SK-N-SH treated with all-trans-retinoic acid at 6 μM for 48 hours (cell line): Measurements from ENCODE around the gene B4GALT1.

ENCODE experiments used
- CSDC2 ChIP-seq: fragments of 250-450 bp; sonication (Bioruptor Pico); IDR thresholded peaks from 2 replicates; pipeline ENCODE4 v1.5.0; 2020; ENCODE audit warnings: mild to moderate bottlenecking, moderate library complexity
- CSRNP3 ChIP-seq: fragments of 250-450 bp; sonication (Bioruptor Pico); IDR thresholded peaks from 2 replicates; pipeline ENCODE4 v1.5.1; 2021; ENCODE audit warnings: mild to moderate bottlenecking, moderate library complexity
- PATZ1 ChIP-seq: fragments of 250-450 bp; sonication (Bioruptor Pico); IDR thresholded peaks from 2 replicates; pipeline ENCODE4 v1.8.0; 2020; ENCODE audit warnings: mild to moderate bottlenecking, moderate library complexity, borderline replicate concordance
- POU6F1 ChIP-seq: fragments of 250-450 bp; sonication (Bioruptor Pico); IDR thresholded peaks from 2 replicates; pipeline ENCODE4 v1.8.0; 2021; ENCODE audit warnings: low read depth, mild to moderate bottlenecking, moderate library complexity, borderline replicate concordance
- RARB ChIP-seq: fragments of 250-450 bp; sonication (Bioruptor Pico); IDR thresholded peaks from 2 replicates; pipeline ENCODE4 v1.8.0; 2021; ENCODE audit warnings: mild to moderate bottlenecking, moderate library complexity
- SNAI2 ChIP-seq: fragments of 250-450 bp; sonication (Bioruptor Pico); IDR thresholded peaks from 2 replicates; pipeline ENCODE4 v1.5.0; 2020; ENCODE audit warnings: mild to moderate bottlenecking, moderate library complexity
- TCF4 ChIP-seq: fragments of 250-450 bp; sonication (Bioruptor Pico); IDR thresholded peaks from 2 replicates; pipeline ENCODE4 v1.8.0; 2021; ENCODE audit warnings: mild to moderate bottlenecking, moderate library complexity, borderline replicate concordance
- ZFP3 ChIP-seq: fragments of 250-450 bp; sonication (Bioruptor Pico); IDR thresholded peaks from 2 replicates; pipeline ENCODE4 v1.5.0; 2020; ENCODE audit warnings: mild to moderate bottlenecking, moderate library complexity
- ZFP30 ChIP-seq: fragments of 450-650 bp; formaldehyde crosslinking; IDR thresholded peaks from 2 replicates; pipeline ENCODE4 v1.5.0; 2022; ENCODE audit warnings: mild to moderate bottlenecking, moderate library complexity
- ZNF565 ChIP-seq: fragments of 450-650 bp; formaldehyde crosslinking; conservative IDR thresholded peaks from 2 replicates; pipeline ENCODE4 v1.5.0; 2020; ENCODE audit warnings: low read depth, mild to moderate bottlenecking, moderate library complexity
- ZNF70 ChIP-seq: fragments of 450-650 bp; formaldehyde crosslinking; IDR thresholded peaks from 2 replicates; pipeline ENCODE4 v1.5.0; 2020; ENCODE audit warnings: mild to moderate bottlenecking, moderate library complexity
- ZNF8 ChIP-seq: fragments of 450-650 bp; formaldehyde crosslinking; IDR thresholded peaks from 2 replicates; pipeline ENCODE4 v1.5.0; 2020; ENCODE audit warnings: mild to moderate bottlenecking, moderate library complexity

GRCh38 chr9:33187519-33188218 is 20.5 kb upstream of the B4GALT1 start:
- TF ChIP-seq ZNF565 (CRISPR knock-in tag) (no peak), ZFP30 (CRISPR knock-in tag) (no peak), PATZ1 (CRISPR knock-in tag) (no peak), ZNF70 (CRISPR knock-in tag) (no peak; the same call in 1 of the 2 replicates), POU6F1 (CRISPR knock-in tag) (no peak), CSDC2 (CRISPR knock-in tag) (no peak), ZNF8 (no peak), RARB (CRISPR knock-in tag) (no peak), CSRNP3 (CRISPR knock-in tag) (no peak), TCF4 (CRISPR knock-in tag) (no peak), ZFP3 (CRISPR knock-in tag) (no peak), SNAI2 (no peak)
